ENCODE measurements around the gene ZNF512B. TPM values are rescaled to one million over a fixed set of nuclear protein-coding genes. Genes with fewer than 3 reads are reported as not detected.

The ZNF512B gene
- total RNA-seq, 1 experiment from 2014 or later: 10.3 TPM

DNA sequence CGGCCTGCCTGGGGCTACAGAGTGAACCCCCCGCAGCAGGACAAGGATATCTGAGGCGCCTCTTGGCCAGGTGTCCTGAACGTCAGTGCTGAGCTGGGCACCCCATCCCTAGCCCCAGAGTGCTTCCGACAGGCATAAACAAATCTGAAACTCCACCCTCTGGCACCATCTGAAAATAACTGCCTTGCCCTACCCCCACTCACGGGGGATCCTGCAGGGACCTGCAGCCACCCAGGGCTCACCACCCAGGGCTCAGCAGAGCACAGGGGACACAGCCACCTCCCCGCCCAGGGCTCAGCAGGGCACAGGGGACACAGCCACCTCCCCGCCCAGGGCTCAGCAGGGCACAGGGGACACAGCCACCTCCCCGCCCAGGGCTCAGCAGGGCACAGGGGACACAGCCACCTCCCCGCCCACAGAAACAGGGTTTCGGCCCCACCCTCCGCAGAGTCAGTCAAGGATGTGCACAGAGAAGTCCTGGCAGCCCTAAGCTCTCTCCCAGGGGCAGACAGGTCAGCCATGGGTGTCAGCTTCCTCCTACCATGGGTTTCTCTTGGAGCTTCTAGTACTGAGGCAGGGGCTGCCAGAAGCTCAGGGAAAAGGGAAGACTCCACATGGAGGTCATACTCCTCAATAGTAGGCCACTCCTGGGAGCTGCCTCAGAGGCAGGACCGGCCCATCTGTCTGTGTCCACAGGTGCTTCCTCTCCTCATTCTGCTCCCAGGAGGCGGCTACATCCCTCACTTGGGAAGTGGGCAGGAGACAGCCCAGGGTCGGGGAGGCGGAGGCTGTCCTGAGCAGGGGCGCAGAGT is 18.1 kb downstream of the ZNF512B start (continued):
- no peak for TF ChIP-seq SIN3A (IDR thresholded peaks at IDR 0.05; ENCODE audit: low read depth)
- no peak for TF ChIP-seq CBX3 (IDR thresholded peaks at IDR 0.05; ENCODE audit: low read depth)
- no peak for TF ChIP-seq ZFX (IDR thresholded peaks at IDR 0.05)
- TF ChIP-seq SRF (IDR thresholded peaks at IDR 0.05; ENCODE audit: low read depth): no peak
- no peak for TF ChIP-seq POLR2AphosphoS5 (IDR thresholded peaks at IDR 0.05; ENCODE audit: low read depth, low read length)

DNA sequence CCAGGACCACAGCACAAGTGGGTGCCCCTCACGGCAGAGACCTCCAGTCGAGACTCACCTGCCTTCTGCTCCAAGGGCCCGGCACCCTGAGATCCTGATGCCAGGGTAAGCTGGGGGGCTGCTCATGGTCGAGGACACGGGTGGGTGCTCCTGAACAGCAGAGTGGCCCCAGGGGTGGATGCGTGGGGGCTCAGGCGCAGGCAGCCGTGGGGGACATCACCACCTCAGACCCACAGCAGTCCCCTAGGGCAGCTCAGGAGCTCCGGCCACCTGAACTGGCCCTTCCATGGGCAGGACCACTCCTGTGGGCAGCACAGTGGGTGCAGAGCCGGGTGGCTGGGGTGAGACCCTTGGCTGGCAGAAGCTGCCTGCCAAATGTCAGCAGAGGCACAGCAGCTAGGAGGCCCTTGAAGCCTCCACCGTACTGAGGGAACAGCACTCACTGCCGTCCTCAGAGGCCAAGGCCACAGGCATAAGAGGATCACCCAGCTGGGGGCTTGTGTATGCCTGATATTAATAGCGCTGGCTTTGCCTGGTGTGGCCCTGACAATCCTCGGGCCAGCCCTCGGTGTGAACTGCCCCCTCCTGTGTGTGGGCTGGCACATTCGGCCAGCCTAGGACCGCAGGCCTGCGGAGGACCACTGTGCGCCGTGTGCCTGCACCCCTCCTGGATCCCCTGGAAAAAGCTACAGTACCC is 18.9 kb downstream of the ZNF512B start:
- Histone ChIP-seq H3K79me2 (ENCODE audit: insufficient read depth, low read length) (peaks cover 97% of the 10 kb centered on the region), H3K4me3 (replicated peaks in 1 of 2; ENCODE audit: low read depth in 1 of 2, low read length in 2 of 2) (no peak overlapping the region), H3K4me2 (ENCODE audit: low read length) (no peak overlapping the region), H3K36me3 (ENCODE audit: control insufficient read depth in 1 of 2, insufficient read depth in 2 of 2, low read length in 2 of 2) (no peaks in the 10 kb centered on the region), H4K20me1 (ENCODE audit: insufficient read depth) (no peaks in the 10 kb centered on the region; the same call in 1 of the 2 replicates), H3K9ac (ENCODE audit: low read length) (no peak overlapping the region), H3K4me1 (ENCODE audit: control insufficient read depth in 1 of 2, insufficient read depth in 2 of 2, low read length in 2 of 2) (peaks cover 14 to 53% of the 10 kb centered on the region in 2 experiments; a peak in 3 of 4 replicates), H3K27ac (ENCODE audit: low read depth, low read length) (no peak overlapping the region; the same call in 1 of the 2 replicates), H3K9me2 (ENCODE audit: insufficient read depth) (no peaks in the 10 kb centered on the region), H3K27me3 (ENCODE audit: insufficient read depth, low read length) (no peaks in the 10 kb centered on the region), H3K9me3 (ENCODE audit: control insufficient read depth in 1 of 2, insufficient read depth in 1 of 2, low read depth in 1 of 2, low read length in 2 of 2) (no peaks in the 10 kb centered on the region), H2AFZ (ENCODE audit: low read depth, low read length, poor library complexity, severe bottlenecking) (no peak overlapping the region)
- intact Hi-C loops (cut with micrococcal nuclease): no loop called here
- DNase-seq (ENCODE audit: low read depth, low spot score): no peak
- no peak for ATAC-seq
- POLR2A ChIA-PET: no interaction called here
- BruUV-seq (replicated peaks): no TSS peak
- RAD21 ChIA-PET (ENCODE audit: low non-redundant PET in 1 of 2, low total read pairs in 2 of 2, uncharacterized antibody in 2 of 2, unreplicated experiment in 2 of 2): no interaction called here
- TF ChIP-seq, protein P1, sequence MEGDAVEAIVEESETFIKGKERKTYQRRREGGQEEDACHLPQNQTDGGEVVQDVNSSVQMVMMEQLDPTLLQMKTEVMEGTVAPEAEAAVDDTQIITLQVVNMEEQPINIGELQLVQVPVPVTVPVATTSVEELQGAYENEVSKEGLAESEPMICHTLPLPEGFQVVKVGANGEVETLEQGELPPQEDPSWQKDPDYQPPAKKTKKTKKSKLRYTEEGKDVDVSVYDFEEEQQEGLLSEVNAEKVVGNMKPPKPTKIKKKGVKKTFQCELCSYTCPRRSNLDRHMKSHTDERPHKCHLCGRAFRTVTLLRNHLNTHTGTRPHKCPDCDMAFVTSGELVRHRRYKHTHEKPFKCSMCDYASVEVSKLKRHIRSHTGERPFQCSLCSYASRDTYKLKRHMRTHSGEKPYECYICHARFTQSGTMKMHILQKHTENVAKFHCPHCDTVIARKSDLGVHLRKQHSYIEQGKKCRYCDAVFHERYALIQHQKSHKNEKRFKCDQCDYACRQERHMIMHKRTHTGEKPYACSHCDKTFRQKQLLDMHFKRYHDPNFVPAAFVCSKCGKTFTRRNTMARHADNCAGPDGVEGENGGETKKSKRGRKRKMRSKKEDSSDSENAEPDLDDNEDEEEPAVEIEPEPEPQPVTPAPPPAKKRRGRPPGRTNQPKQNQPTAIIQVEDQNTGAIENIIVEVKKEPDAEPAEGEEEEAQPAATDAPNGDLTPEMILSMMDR (IDR thresholded peaks at IDR 0.05 in 2 of 3, conservative IDR thresholded peaks at IDR 0.05 in 1 of 3; ENCODE audit: borderline replicate concordance in 1 of 3, insufficient read depth in 1 of 3, low read depth in 2 of 3, low read length in 2 of 3): no peak
- TF ChIP-seq RAD21 (IDR thresholded peaks at IDR 0.05; ENCODE audit: low read depth): no peak
- CTCF ChIA-PET: no interaction called here

Data from HCT116 (cell line).